Amniotic stem cell (primary cell): ENCODE results near the gene RANBP10.
"Not testable (repeated sequence)": the region's sequence is repeated elsewhere in the genome, so short reads cannot be mapped to it uniquely, and the experiment has no call there.

Experiments
- DNase-seq: peaks from one replicate; lab custom pipeline; 2025; lab: John Stamatoyannopoulos, UW

The RANBP10 gene

GRCh38 chr16:67806428-67807147 is at the start of gene RANBP10, which contains the start of gene TSNAXIP1:
Gene RANBP10, minus strand, starts transcription at chr16:67806560. Its CDS starts 24 bp downstream, at chr16:67806536.
Gene TSNAXIP1, plus strand, starts transcription at chr16:67806889. Its CDS starts 261 bp downstream, at chr16:67807150.
- DNase-seq, result peak; percentile 100

GRCh38 chr16:67855789-67856188 is 49.4 kb upstream of the RANBP10 start:
- DNase-seq, result no peak

DNA sequence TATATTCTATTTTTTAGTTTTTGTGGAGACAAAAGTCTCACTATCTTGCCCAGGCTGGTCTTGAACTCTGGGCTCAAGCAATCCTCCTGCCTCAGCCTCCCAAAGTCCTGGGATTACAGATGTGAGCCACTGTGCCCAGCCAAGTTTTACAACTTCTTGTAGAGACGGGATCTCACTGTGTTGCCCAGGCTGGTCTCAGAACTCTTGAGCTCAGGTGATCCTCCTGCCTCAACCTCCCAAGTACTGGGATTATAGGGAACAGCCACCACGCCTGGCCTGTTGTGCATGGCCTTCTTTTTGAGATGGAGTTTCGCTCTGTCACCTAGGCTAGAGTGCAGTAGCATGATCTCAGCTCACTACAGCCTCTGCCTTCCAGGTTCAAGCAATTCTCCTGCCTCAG is 47.3 kb upstream of the RANBP10 start:
- DNase-seq, result no peak

GRCh38 chr16:67848118-67848517 is 41.8 kb upstream of the RANBP10 start:
- DNase-seq, result no peak

DNA sequence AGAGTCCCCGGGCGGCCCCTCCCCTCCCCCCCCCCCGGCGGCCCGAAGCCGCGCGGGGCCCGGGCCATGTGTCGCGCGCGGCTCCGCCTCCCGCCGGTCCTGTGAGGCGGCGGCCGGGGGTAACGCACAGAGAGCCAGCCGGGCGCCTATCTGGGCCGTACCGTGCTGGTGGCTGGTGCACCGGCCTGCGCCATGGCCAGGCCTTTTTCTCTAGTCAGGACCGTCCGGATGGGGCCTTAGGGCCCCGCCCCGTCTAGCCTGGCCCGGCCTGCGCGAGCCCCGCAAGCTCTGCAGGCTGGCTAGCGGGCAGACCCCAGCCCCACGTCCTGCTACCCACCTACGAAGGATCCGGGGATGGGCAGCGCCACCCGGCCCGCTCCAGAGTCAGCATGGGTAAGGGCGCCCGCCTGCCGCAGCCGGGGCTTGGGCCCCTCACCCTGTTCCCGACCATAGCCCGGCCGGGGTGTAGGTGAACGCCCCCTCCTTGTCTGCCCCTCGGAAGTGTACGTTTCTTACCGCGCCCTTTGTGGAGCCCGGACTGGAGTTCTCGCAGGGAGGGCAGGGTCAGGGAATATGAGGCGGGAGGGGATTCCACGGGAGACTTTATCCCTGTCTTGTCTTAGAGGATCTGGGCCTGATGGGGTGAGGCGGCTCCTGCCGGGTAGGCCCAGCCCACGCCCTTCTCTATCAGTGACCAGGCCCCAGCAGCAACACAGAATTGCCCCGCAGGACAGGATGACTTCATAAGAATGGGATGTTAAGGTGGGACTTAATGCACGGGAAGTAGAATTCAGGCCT is 40.9 kb upstream of the RANBP10 start, which contains the start of gene CENPT:
Gene CENPT, minus strand, starts transcription at position 630 of the 798 bp plus-strand sequence. CDS start 13,834 bp downstream, outside the sequence.
- peak; percentile 57 for DNase-seq

GRCh38 chr16:67846320-67847063 is 40.1 kb upstream of the RANBP10 start, which contains the start of gene NUTF2:
Gene NUTF2, plus strand, starts transcription at chr16:67846933. Its CDS starts 18,198 bp downstream, at chr16:67865131.
- DNase-seq, result peak; percentile 93

- no peak for DNase-seq
Observed at GRCh38 chr16:67846063-67846319, 39.6 kb upstream of the RANBP10 start.

DNA sequence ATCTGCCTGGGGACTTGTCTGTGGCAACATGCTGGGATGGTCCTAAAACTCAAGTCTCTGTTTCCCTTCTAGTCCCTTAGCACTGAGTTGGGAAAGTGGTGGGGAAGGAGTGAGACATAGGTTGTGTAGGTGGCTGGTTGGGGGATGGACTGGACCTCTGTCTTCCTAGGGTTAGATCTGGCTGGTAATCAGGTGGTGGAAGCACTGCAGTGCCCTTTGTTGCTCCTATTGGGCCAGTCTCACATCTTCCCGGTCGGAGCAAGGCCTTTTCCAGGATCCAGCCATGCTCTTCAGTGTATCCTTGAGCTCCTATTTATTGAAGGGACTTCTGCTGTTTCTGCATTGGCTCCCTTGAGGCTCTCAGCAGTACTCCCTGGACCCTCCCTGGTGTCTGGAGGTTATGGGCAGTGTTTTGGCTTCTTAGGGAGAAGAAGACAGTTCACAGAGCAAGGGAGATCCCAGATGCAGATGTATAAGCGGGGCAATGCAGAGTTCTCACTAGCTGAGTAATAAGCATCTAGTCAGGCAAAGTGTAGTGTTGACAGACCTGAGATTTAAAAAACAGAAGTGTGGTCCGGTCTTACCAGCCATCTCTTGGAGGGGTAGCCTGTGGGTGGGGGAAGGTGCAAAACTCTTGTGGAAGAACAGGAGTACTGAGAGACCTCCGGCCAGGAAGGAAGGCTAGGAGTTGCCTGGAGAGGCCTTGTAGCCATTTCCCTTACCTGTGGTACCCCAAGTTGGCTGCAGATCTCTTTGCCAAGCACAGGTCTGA is 39.1 kb upstream of the RANBP10 start:
- no peak for DNase-seq

- DNase-seq, result no peak
Observed at GRCh38 chr16:67844497-67844896, 38.1 kb upstream of the RANBP10 start.

DNA sequence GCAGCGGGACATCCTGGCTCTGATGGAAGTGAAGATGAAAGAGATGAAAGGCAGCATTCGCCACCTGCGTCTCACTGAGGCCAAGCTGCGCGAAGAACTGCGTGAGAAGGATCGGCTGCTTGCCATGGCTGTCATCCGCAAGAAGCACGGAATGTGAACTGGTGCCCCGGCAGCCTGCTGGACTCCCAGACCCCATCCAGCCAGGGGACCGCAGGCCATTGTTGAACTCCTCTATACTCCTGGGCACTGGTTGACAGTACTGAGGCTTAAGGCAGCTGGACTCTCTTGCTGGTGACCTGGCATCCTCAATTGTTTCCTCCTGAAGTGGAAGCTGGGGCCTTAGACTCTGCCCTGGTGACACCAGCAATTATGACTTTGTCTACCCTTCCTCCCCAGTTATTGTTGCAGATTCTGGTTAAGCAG is 37.0 kb upstream of the RANBP10 start:
- no peak for DNase-seq

DNA sequence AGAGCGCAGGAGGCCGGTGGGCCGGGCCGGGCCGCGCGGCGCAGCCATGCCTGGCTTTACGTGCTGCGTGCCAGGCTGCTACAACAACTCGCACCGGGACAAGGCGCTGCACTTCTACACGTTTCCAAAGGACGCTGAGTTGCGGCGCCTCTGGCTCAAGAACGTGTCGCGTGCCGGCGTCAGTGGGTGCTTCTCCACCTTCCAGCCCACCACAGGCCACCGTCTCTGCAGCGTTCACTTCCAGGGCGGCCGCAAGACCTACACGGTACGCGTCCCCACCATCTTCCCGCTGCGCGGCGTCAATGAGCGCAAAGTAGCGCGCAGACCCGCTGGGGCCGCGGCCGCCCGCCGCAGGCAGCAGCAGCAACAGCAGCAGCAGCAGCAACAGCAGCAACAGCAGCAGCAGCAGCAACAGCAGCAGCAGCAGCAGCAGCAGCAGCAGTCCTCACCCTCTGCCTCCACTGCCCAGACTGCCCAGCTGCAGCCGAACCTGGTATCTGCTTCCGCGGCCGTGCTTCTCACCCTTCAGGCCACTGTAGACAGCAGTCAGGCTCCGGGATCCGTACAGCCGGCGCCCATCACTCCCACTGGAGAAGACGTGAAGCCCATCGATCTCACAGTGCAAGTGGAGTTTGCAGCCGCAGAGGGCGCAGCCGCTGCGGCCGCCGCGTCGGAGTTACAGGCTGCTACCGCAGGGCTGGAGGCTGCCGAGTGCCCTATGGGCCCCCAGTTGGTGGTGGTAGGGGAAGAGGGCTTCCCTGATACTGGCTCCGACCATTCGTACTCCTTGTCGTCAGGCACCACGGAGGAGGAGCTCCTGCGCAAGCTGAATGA is 36.4 kb upstream of the RANBP10 start:
- DNase-seq, result no peak

- peak; percentile 91 for DNase-seq
Observed at GRCh38 chr16:67841816-67842508, 35.6 kb upstream of the RANBP10 start, which contains the start of gene THAP11. Gene THAP11, plus strand, starts transcription at chr16:67842320. Its CDS starts 235 bp downstream, at chr16:67842555.

GRCh38 chr16:67841198-67841815 is 34.9 kb upstream of the RANBP10 start:
- no peak for DNase-seq

DNA sequence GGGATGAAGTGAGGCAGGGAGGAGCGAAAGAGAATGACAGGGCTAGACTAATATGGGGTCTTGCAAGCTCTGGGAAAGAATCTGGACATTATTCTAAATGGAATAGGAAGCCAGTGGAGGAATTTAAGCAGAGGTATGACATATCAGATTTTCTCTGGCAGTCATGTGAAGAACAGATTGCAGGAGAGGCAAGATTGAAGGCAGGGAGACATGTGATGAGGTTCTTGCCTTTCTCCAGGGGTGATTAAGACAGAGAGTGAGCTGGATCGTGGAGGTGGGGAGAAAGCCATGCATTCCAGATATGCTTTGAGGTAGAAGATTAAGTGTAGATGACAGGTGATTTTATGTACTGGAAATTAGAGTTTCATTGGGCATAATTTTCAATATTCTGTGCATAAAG is 31.5 kb upstream of the RANBP10 start:
- no peak for DNase-seq

GRCh38 chr16:67837190-67837589 is 30.8 kb upstream of the RANBP10 start:
- not testable (repeated sequence) for DNase-seq

DNA sequence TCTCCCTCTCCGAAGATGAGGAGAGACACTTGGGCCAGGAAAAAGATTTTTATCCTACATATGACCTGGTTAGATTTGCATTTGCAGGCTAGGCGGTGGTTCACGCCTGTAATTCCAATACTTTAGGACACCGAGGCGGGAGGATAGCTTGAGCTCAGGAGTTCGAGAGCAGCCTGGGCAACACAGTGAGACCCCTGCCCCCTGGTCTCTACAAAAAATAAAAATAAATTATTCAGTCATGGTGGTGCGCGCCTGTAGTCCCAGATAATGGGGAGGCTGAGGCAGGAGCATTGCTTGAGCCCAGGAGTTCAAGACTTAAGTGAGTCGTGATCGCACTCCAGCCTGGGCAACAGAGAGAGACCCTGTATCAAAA is 27.9 kb upstream of the RANBP10 start:
- no peak for DNase-seq

DNA sequence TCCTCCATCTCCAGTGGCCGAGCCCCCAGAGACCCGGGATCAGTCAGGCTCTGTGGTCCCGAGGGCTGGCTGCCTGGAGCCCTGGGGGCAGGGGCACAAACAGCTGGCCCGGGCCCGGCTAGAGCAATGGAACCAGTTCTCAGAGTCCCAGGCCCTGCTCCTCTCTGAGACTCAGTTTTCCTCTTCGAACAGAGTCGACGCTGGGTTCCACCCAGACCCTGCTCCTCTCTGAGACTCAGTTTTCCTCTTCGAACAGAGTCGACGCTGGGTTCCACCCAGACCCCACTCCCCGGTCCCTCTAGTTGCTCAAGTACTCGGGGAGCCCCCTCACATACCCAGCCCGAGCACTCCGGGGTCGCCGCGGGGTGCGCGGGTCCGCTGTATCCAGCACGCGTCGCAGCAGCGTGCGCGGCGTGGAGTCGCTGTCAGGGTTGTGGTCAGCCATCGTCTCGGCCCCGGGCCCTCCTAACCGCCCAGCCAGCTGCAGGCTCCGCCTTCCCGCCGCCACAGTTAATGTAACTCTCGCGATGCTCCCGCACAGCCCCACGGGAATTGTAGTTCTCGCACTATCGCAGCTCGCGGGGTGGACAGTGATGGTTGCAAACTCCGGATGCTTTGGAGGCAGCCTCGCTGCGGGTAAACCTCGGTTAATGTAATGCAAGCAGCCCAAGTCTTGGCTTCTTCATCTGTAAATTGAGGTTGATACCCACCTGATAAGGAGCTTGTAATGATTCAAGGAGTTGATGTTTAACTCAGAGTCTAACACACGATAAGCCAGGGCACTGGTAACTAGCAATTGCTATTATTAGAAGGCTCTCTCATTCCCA is 27.3 kb upstream of the RANBP10 start:
- DNase-seq, result peak; percentile 90

DNA sequence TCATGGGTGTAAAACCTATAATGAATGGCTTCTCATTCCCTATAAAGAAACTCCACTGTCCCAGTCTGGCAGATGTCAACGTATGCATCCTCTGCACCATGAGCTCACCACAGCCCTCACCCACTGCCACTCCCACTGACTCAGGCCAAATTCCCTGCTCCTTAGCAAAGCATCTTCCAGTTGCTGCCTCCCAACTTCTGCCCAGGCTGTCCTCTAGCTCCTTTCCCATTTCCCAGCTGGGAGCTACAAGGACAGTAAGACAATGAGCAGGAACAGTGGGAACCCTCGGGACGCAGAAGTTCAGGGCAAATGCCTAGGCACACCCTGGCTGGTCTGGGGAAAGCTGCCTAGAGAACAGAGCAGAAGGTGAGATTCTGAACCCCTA is 26.7 kb upstream of the RANBP10 start:
- peak; percentile 57 for DNase-seq

- DNase-seq, result no peak
Observed at GRCh38 chr16:67828651-67829050, 22.3 kb upstream of the RANBP10 start.
